Inferior parietal cortex (tissue), 1 donor: Measurements from ENCODE around the gene URI1.

Experiments used
- DNase-seq: peaks from one replicate; pipeline ENCODE4 v3.0.0-alpha.2; 2016; ENCODE audit errors: extremely low spot score

The URI1 gene

DNA sequence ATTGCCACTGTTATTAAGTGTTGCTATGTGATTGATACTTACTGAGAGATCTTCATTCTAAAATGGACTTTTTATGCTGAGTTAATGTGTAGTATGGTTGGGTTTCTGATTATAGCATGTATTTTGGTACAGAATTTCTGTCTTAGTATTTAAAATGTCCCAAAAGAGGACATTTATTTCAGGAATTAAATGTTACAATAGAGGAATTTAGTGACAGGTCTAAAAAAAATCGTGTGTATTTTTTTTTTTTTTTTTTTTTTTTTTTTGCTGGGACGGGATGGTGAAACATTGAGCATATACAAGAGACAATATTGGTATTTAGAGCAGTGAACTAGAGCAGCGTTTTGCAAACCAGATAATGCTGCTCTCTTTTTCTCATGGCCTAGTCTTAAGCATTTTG, 27.9 kb downstream of the URI1 start:
- no peak for DNase-seq

GRCh38 chr19:29971002-29971401, 29.0 kb downstream of the URI1 start:
- DNase-seq, result no peak

DNA sequence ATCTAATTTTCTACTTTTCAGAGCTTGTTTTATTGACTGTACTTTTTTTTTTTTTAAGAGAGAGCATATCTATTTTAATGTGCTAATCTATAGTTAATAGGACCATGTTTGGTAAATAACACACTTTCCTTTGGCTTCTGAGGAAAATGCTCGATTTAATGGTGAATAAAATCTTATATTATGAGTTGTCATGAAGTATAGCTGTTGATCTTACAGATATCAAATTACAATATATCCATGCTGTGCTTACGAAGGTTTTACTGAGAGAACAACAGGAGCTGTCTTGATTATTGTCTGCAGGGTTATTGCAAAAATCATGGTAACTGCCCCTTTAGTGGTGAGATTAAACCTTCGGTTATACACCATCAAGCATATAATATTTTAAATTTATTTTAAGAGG, 29.6 kb downstream of the URI1 start:
- DNase-seq, result no peak

GRCh38 chr19:29974701-29975100, 32.7 kb downstream of the URI1 start:
- no peak for DNase-seq

DNA sequence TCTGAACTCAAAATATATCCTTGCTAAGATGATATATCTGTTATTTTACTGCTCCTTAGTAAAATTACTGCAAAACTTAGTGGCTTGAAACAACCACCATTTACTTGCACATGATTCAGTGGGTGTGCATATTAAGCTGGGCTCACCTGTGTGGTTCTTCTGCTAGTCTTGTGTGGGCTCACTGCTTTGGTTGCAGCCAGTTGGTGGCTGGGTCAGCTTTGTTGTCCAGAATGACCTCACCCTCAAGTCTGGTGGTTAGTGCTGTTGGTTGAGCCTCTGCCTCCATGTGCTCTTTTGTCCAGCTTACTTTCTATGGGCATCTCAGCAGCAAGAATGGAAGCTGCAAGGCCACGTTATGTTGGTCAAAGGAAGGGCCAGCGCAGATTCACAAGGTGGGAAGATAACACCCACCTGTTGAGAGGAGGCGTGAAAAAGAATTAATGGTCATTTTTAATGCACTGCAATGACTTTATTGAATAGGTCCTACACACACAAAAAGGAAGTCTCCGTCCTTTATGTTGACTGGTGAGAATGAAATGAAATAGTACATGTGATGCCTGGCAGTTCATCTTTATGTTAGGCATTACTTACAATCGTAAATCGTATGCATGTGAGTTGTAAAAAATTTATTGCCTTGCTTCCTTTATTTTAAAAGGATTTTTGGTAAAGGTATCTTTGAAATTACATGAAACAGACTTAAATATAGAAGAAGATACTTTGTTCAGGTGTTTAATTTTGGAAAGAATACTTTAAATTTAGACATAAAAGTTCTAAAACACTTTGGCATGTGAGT, 34.3 kb downstream of the URI1 start:
- DNase-seq, result no peak

GRCh38 chr19:29978080-29978479, 36.0 kb downstream of the URI1 start:
- DNase-seq, result no peak

- no peak for DNase-seq
Observed at GRCh38 chr19:29983568-29983967, 41.5 kb downstream of the URI1 start.

DNA sequence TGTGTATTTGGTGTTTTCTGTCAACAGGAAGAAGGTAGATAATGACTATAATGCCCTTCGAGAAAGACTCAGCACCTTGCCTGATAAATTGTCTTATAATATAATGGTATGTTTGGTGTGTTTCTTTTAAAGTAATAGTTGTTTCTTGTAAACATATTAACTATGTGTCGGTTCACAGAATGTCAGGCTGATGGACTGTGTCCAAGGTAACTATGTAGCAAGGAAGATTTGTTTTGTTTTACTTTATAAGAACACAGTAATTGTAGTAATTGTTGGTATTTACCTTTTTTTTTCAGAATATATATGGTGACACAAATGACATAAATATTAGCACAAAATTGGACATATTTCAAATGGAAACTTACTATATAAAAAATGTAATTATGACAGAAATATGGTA, 43.2 kb downstream of the URI1 start:
- DNase-seq, result no peak

GRCh38 chr19:29988351-29988750, 46.3 kb downstream of the URI1 start:
- no peak for DNase-seq

GRCh38 chr19:29992233-29992867, 50.3 kb downstream of the URI1 start:
- DNase-seq, result no peak

DNA sequence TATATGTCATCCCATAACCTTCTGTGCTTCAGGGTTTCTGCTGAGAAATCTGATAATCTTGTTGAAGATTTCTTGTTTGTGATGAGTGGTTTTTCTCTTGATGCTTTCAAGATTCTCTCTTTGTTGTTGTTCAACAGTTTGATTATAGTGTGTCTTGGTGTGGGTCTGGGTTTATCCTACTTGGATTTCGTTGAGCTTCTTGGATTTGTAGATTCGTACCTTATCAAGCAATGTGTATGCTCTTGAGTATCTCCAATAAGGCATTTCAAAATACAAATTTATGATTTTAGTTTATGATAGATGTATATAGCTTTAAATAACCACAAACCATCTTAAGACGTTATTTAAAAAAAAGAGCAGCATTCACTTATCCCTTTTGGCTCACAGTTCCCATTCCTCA, 57.5 kb downstream of the URI1 start:
- DNase-seq, result no peak

DNA sequence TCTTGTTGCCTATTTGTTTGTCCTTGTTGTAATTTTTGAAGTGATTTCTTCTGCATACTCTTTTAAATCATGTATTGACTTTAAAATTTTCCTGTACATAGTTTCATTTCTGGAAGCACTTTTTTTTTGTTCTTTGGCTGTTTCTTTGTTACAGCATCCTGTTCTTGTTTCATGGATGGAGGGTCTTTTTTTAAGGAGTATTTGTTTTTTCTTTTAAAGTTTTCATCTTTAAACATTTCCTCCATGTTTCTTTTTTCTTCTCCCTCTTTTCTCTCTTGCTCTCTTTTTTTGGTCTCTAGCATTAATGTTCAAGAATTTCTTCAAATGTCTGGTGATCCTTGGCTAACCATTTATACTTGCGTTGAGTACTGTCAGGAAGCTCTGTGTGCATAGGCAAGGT, 58.8 kb downstream of the URI1 start:
- no peak for DNase-seq

- DNase-seq, result no peak
Observed at GRCh38 chr19:30001301-30001700, 59.3 kb downstream of the URI1 start.

DNA sequence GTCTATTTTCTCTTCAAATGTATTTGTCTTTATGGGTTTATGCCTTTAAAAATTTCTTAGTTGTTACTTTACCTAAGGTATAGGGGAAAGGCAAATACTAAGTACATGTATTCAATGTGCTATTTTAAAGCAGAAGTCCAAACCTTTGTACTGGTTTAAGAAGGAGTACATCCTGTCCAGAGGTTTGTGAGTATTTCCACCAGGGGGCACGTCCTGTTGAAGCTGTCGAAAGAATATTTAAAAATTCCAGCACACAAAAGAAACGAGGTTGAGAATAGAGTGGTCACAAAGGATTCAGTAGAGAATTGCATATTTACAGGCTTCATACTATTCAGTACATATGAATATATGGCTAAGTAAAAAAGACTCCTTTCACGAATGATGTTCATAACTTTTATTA, 59.8 kb downstream of the URI1 start:
- no peak for DNase-seq

DNA sequence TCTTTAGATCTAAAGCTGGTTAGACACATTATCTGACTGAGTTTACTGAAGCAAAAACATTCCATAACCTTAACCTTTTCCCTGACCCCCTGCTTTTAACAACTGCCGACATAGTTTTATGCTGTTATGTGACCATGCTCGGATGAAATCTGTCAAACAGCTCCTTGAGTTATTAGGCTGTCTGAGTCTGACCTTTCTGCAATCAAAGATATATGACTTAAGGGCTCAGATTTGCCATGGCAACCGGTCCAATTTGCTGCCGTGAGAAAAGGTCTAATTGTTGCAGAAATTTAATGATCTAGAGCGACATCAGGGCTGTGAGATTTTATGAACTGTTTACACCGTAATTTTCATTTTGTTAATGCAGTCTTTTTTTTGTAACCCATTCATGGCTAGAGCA, 61.8 kb downstream of the URI1 start:
- DNase-seq, result no peak

DNA sequence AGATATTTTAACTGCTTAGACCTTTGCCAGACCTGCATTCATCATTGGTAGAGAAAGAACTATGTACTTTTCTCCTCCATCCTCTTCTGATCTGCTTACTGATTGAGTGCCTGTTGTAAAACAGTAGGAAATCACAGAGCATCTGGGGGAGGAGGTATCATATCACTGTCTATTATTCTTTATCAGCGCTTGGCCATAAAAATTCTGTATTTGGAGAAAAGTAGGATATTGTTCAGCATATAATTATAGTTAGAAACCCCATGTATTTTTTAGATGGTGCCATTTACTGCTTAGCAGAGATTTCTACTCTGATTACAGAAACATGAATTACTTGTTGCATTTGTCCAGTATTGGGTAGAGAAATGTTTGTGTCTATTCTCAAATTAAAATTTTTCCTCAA, 62.4 kb downstream of the URI1 start:
- no peak for DNase-seq

GRCh38 chr19:30006207-30006606, 64.2 kb downstream of the URI1 start:
- DNase-seq, result no peak

DNA sequence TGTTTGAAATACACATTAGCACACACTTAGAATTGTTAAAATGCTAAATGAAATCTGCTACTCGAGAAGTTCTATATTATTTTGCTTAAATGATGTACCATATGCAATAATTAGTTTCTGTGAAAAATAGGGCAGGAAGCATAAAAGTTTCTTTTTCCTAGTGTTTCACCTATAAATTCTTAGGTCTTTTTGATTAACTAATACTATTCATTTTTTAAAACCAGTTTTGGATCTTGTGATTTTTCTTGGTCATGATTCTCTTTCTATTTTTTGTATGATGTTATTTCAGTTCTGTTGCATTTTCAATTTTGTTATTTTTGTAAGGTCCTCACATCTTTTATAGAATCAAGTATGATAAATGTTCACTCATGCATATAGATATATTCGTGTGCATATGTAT, 66.1 kb downstream of the URI1 start:
- DNase-seq, result no peak

DNA sequence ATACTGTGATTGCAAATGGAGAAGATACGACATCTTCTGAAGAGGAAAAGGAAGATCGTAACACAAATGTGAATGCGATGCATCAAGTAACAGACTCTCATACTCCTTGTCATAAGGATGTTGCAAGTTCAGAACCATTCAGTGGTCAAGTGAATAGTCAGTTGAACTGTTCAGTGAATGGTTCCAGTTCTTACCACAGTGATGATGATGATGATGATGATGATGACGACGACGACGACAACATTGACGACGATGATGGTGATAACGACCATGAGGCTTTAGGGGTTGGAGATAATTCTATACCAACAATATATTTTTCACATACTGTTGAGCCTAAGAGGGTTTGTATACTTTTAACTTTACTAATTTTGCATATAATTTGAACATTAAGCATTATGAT, 67.0 kb downstream of the URI1 start:
- DNase-seq, result no peak

DNA sequence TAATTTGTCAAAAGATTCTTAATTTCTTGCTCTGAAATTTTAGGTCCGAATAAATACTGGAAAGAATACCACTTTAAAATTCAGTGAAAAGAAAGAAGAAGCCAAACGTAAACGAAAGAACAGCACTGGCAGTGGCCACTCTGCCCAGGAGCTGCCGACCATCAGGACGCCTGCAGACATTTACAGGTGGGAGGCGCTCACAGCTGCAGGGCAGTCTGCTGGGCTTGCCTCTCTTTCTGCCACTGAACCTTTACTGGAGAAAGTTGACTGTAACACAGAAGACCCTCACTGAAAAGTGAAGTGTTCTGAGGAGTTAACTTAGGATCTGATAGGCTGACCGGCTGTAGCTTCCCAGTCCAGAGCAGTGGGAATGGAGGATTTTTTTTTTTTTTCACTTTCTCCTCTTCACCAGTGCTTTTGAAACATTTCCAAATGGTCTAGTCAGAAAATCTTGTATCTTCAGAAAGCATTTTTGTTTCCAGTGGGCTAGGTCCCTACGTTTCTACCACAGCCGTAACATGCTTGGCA, 69.1 kb downstream of the URI1 start:
- DNase-seq, result no peak

- no peak for DNase-seq
Observed at GRCh38 chr19:30014770-30015169, 72.7 kb downstream of the URI1 start.

DNA sequence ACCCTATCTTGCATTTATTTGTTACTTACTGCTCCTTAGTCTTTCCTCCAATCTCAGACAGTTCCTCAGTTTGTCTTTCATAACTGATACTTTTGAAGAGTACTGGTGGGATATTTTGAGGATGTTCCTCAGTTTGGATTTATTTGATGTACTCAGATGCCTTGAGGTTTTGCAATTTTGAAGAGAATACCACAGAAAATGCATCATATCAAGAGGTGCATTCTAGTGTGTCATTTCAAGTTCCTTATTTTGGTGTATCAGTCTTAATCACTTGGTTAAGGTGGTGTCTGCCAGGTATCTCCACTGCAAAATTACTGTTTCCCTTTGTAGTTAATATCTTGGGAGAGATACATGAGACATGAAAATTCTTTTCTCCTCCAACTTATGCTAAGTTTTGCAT, 75.1 kb downstream of the URI1 start:
- no peak for DNase-seq

DNA sequence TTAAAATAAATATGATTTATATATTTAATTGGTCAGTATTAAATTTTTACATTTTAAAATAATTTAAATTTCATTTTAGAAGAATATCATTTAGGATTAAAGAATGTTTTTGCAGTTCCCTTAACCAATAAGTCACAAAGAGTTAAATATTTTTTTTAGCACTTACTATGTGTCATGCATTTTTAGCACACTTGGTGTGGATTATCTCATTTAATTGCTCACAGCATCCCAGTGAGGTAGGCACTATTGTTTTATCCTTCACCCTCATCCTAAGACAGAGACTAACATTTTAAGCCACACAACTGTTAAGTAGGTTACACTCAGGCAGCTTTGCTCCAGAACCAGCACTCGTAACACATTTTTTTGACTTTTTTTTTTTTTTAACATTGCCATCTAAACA, 78.2 kb downstream of the URI1 start:
- no peak for DNase-seq
